ENCODE results near the gene TBC1D28.
"Not testable (repeated sequence)": the region's sequence is repeated elsewhere in the genome, so short reads cannot be mapped to it uniquely, and the experiment has no call there.

The TBC1D28 gene

DNA sequence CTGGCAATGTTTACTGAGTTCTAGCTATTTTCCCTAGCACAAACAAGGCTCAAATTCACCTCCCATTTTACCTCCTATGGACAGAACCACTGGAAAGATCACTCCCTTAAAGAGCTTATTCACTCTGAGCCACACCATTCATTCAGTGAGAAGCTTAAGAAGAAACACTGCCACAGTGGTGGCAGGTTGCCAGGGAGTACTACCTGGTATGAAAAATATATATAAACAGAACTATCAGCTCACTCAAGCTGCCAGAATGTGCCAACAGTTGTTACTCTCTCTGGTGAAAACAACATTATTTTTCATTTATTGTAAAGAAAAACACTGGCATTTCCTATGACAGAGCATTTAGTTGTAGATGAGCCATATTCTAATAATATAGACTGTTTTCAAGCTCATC lies 31.2 kb downstream of the TBC1D28 start:
- not testable (repeated sequence) for DNase-seq (ENCODE audit: low spot score)

DNA sequence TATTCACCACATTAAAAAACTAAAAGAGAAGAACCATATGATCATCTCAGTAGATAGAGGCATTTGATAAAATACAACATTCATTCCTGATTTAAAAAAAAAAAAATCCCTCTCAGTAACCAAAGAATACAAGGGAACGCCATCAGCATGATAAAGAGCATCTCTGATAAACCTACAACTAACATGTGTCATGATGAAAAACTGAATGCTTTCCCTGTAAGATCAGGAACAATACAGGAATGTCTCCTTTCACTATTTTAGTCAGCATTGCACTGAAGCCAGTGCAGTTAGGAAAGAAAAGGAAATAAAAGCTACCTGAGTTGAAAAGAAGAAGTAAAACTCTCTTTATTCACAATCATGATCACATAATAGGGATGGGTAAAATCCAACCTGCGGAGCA lies 51.1 kb downstream of the TBC1D28 start:
- not testable (repeated sequence) for DNase-seq (ENCODE audit: low spot score)
